SK-N-SH treated with all-trans-retinoic acid at 6 μM for 48 hours (cell line): Measurements from ENCODE around the gene CCDC187.

Source experiments
- ESRRG ChIP-seq: fragments of 250-450 bp; sonication (Bioruptor Pico); IDR thresholded peaks from 2 replicates; pipeline ENCODE4 v1.6.1; 2021; ENCODE audit warnings: mild to moderate bottlenecking
- GLIS3 ChIP-seq: fragments of 250-450 bp; sonication (Bioruptor Pico); IDR thresholded peaks from 2 replicates; pipeline ENCODE4 v1.5.0; 2020; ENCODE audit warnings: mild to moderate bottlenecking, moderate library complexity

GRCh38 chr9:136222166-136222905 lies 81.6 kb downstream of the CCDC187 start:
- TF ChIP-seq ESRRG (CRISPR knock-in tag) (no peak), GLIS3 (no peak)
